ENCODE data around the gene ARR3.
"Not testable (repeated sequence)": the region's sequence is repeated elsewhere in the genome, so short reads cannot be mapped to it uniquely, and the experiment has no call there.

The ARR3 gene

DNA sequence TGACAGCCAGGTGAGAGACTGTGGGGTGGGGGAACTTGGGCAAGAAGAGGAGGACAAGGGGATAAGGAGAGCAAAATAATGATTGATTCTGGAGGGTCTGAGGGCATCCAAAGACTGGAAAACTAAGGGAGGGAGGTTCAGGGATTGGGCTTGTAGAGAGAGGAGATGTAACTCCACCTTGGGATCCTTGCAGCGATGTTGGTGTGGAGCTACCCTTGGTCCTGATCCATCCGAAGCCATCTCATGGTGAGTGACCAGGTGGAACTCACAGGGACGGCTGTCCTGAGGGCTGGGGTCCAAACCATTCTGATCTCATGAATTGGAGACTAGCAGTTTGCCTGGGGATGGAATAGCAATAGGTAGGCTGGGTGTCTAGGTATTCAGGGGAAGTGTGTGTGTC lies 12.4 kb downstream of the ARR3 start:
- DNase-seq (ENCODE audit: low read depth) = no peak

GRCh38 chrX:70281951-70282350 lies 13.8 kb downstream of the ARR3 start, which contains the start of gene RAB41:
Gene RAB41, plus strand, starts transcription at chrX:70282172. Its CDS starts 46 bp downstream, at chrX:70282218.
- DNase-seq (ENCODE audit: low read depth) = no peak

- no peak for DNase-seq (ENCODE audit: low read depth)
These were observed 21.1 kb downstream of the ARR3 start for GRCh38 chrX:70289168-70289792.

DNA sequence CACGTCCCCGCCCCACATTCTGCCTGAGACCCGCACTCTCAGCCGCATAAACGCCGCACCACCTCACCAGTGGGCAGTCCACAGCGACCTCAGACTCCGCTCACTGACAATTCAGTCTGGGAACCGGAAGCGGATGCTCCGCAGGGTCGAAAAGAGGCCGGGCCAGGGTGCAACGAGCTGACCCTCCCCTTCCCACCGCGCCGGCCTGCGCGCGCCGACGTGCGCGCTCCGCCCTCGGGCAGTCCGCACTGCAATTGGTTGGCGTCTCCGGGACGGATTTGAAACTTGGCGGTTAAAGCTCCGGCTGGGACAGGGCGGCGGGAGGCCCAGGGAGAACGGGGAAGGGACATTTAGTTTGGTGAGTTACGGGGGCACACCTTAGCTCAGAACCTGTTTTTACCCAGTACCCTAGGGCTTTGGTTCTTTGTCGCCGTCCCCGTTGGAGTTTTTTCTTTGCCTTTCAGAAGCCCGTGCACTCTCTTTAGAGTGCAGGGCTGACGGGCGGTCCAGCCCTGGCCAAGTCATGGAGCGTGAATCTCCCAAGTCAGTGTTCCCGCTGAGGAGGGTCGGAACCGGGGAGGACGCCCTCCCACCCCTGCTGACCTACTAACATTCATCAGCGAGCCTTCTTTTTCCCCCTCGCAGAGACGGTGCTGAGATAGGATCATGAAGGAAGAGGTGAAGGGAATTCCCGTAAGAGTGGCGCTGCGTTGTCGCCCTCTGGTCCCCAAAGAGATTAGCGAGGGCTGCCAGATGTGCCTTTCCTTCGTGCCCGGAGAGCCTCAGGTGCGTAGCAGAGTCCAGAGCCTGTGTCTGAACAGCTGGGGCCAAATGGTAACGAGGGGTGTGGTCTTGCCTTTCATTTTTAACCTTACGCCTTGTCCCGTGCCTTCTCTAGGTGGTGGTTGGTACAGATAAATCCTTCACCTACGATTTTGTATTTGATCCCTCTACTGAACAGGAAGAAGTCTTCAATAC lies 21.9 kb downstream of the ARR3 start, which contains the start of the genes KIF4A and PDZD11:
KIF4A (plus strand) TSS at position 312 of the 978 bp plus-strand sequence; CDS start at position 667, 355 bp downstream.
PDZD11 (minus strand) TSS at position 135 of the 978 bp plus-strand sequence. CDS start 586 bp downstream, outside the sequence.
- peak; percentile 40 for DNase-seq (ENCODE audit: low read depth)

DNA sequence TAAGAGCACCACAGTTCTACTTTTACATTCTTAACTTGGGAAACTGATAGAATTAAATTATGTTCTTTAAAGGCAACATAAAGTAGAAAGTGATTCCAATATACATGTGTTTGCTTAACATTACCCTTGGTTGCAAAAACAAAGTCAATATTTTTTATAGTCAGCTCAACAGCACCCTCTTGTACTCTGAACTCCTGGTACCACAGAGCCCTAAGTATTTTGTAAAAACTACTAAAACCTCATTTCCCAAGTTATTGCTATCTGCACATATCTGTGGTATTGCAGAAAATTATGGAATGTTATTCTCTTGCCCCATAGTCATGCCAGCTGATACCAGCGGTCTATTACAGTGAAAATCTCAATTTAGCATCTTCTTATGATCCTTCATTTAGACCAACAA lies 24.7 kb downstream of the ARR3 start:
- no peak for DNase-seq (ENCODE audit: low read depth)

DNA sequence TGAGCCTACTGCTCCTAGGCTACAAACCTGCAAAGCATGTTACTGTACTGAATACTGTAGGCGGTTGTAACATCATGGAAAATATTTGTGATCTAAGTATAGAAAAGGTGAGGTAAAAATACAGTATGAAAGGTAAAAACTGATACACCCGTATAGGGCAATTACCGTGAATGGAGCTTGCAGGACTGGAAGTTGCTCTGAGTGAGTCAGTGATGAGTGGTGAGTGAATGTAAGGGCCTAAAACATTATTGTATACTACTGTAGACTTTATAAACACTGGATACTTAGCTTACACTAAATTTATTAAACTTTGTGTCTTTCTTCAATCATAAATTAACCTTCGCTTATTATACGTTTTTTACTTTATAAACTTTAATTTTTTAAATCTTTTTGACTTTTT lies 25.5 kb downstream of the ARR3 start:
- no peak for DNase-seq (ENCODE audit: low read depth)

DNA sequence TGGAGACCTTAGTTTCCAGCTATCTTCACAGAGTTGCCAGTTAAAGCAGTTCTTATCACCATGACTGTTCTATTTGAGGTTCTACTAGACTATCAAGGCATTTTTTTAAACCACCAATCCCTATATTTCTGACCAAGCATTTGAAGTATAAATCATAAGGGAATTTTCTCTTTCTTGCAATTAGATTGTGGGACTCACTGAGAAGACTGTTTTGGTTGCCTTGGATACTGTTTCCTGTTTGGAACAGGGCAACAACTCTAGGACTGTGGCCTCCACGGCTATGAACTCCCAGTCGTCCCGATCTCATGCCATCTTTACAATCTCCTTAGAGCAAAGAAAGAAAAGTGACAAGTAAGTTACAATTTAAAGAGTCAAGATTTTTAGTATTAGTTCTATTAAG lies 33.6 kb downstream of the ARR3 start:
- DNase-seq (ENCODE audit: low read depth) = no peak

GRCh38 chrX:70313503-70313902 lies 45.4 kb downstream of the ARR3 start:
- no peak for DNase-seq (ENCODE audit: low read depth)

- no peak for DNase-seq (ENCODE audit: low read depth)
These were observed 54.6 kb downstream of the ARR3 start for GRCh38 chrX:70322784-70323183.

GRCh38 chrX:70323628-70324027 lies 55.5 kb downstream of the ARR3 start:
- not testable (repeated sequence) for DNase-seq (ENCODE audit: low read depth)

DNA sequence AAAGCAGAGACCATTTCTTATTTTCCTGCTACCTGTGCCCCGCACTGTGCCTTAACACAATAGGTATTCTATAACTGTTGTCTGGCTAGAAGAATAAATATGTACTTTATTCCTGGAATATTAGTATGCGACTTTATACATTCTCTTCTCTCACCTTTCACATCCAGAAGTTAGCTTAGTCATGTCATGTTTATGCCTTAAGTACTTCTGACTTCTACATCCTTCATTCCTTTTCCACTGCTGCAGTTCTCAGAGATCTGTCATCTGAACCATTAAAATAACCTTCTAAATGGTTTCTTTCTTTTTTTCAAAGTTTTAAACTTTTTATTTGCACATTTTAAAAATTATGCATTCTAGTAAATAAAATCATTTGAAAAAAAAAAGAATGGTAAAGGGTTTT lies 56.2 kb downstream of the ARR3 start:
- no peak for DNase-seq (ENCODE audit: low read depth)

- DNase-seq (ENCODE audit: low read depth) = no peak
These were observed 63.0 kb downstream of the ARR3 start for GRCh38 chrX:70331161-70331560.

All from HS-27A (cell line).